ENCODE measurements around the gene RELA.

Gene RELA

GRCh38 chr11:65623177-65623576, 39.5 kb downstream of the RELA start:
- no peak for DNase-seq (ENCODE audit: low read depth, low spot score)
- in situ Hi-C loops (cut with HindIII; ENCODE audit: low sequenced_read_pairs) = no loop called here
- no peak overlapping the region for H3K4me3 ChIP-seq (ENCODE audit: low read depth, low read length)
- TF ChIP-seq CTCF (IDR thresholded peaks at IDR 0.05; ENCODE audit: low read depth, low read length) = no peak

- no peak for TF ChIP-seq CTCF (IDR thresholded peaks at IDR 0.05; ENCODE audit: low read depth, low read length)
- no peak for DNase-seq (ENCODE audit: low read depth, low spot score)
- no peak overlapping the region for H3K4me3 ChIP-seq (ENCODE audit: low read depth, low read length)
- in situ Hi-C loops (cut with HindIII; ENCODE audit: low sequenced_read_pairs) = no loop called here
Measured at GRCh38 chr11:65622011-65622410, 40.7 kb downstream of the RELA start.

GRCh38 chr11:65621460-65621859, 41.3 kb downstream of the RELA start:
- H3K4me3 ChIP-seq (ENCODE audit: low read depth, low read length) = no peak overlapping the region
- DNase-seq (ENCODE audit: low read depth, low spot score) = no peak
- in situ Hi-C loops (cut with HindIII; ENCODE audit: low sequenced_read_pairs) = no loop called here
- TF ChIP-seq CTCF (IDR thresholded peaks at IDR 0.05; ENCODE audit: low read depth, low read length) = no peak

- no peak for DNase-seq (ENCODE audit: low read depth, low spot score)
- no peak for TF ChIP-seq CTCF (IDR thresholded peaks at IDR 0.05; ENCODE audit: low read depth, low read length)
- in situ Hi-C loops (cut with HindIII; ENCODE audit: low sequenced_read_pairs) = no loop called here
- no peak overlapping the region for H3K4me3 ChIP-seq (ENCODE audit: low read depth, low read length)
Measured at GRCh38 chr11:65620666-65621065, 42.0 kb downstream of the RELA start.

GRCh38 chr11:65619281-65619928, 43.3 kb downstream of the RELA start:
- TF ChIP-seq CTCF (IDR thresholded peaks at IDR 0.05; ENCODE audit: low read depth, low read length) = no peak
- in situ Hi-C loops (cut with HindIII; ENCODE audit: low sequenced_read_pairs) = no loop called here
- H3K4me3 ChIP-seq (ENCODE audit: low read depth, low read length) = no peak overlapping the region
- DNase-seq (ENCODE audit: low read depth, low spot score) = no peak

- no peak for TF ChIP-seq CTCF (IDR thresholded peaks at IDR 0.05; ENCODE audit: low read depth, low read length)
- DNase-seq (ENCODE audit: low read depth, low spot score) = no peak
- in situ Hi-C loops (cut with HindIII; ENCODE audit: low sequenced_read_pairs) = no loop called here
- H3K4me3 ChIP-seq (ENCODE audit: low read depth, low read length) = no peak overlapping the region
Measured at GRCh38 chr11:65618763-65619162, 44.0 kb downstream of the RELA start.
